Neural progenitor cell (in vitro differentiated cells): ENCODE data around the gene NUDT16. TPM values are rescaled to one million over a fixed set of nuclear protein-coding genes. Genes with fewer than 3 reads are reported as not detected.

Source experiments
- DNase-seq: peaks from one replicate; pipeline ENCODE4 v3.0.0-alpha.2; 2016; ENCODE audit warnings: low spot score
- H2AFZ ChIP-seq: fragments of 200-600 bp; sonication (generic); replicated peaks from 2 replicates; pipeline ENCODE4 v1.6.1; 2016; ENCODE audit warnings: antibody characterized with exemption
- H3F3A ChIP-seq: fragments of 200-600 bp; sonication (generic); 2 replicates; pipeline ENCODE4 v1.6.1; 2016; ENCODE audit warnings: antibody characterized with exemption, low read depth
- H3K27ac ChIP-seq: fragments of 200-600 bp; sonication (generic); 2 replicates; pipeline ENCODE4 v1.5.1; 2016; ENCODE audit warnings: mild to moderate bottlenecking
- H3K27me3 ChIP-seq: fragments of 200-600 bp; sonication (generic); 2 replicates; pipeline ENCODE4 v1.6.1; 2016; ENCODE audit warnings: mild to moderate bottlenecking, moderate library complexity
- H3K36me3 ChIP-seq: fragments of 200-600 bp; sonication (generic); 2 replicates; pipeline ENCODE4 v1.5.1; 2016
- H3K4me1 ChIP-seq: fragments of 200-600 bp; sonication (generic); 2 replicates; pipeline ENCODE4 v1.6.1; 2016; ENCODE audit warnings: mixed run types
- H3K4me2 ChIP-seq: fragments of 200-600 bp; sonication (generic); 2 replicates; pipeline ENCODE4 v1.6.1; 2016
- H3K4me3 ChIP-seq: fragments of 200-600 bp; sonication (generic); 2 replicates; pipeline ENCODE4 v1.5.1; 2016
- H3K79me2 ChIP-seq: fragments of 200-600 bp; sonication (generic); 2 replicates; pipeline ENCODE4 v1.6.1; 2016; ENCODE audit warnings: low read depth
- H3K9ac ChIP-seq: fragments of 200-600 bp; sonication (generic); 2 replicates; pipeline ENCODE4 v1.6.1; 2016
- H3K9me3 ChIP-seq: fragments of 200-600 bp; sonication (generic); 2 replicates; pipeline ENCODE4 v1.5.1; 2016; ENCODE audit warnings: low read depth
- H4K20me1 ChIP-seq: fragments of 200-600 bp; sonication (generic); 2 replicates; pipeline ENCODE4 v1.6.1; 2016; ENCODE audit warnings: low read depth
- H3K27ac Mint-ChIP-seq: 3 replicates; pipeline ENCODE4 v1.8.0; 2021; ENCODE audit warnings: mixed read lengths
- H3K27me3 Mint-ChIP-seq: 2 replicates; pipeline ENCODE4 v1.8.0; 2022; ENCODE audit warnings: low read depth, mild to moderate bottlenecking, inconsistent platforms, moderate library complexity, mixed read lengths; ENCODE audit not compliant: insufficient read depth
- H3K36me3 Mint-ChIP-seq: 3 replicates; pipeline ENCODE4 v1.8.0; 2021; ENCODE audit warnings: mixed read lengths
- H3K4me1 Mint-ChIP-seq: 3 replicates; pipeline ENCODE4 v1.8.0; 2021; ENCODE audit warnings: mixed read lengths
- H3K4me3 Mint-ChIP-seq: 3 replicates; pipeline ENCODE4 v1.8.0; 2021; ENCODE audit warnings: mild to moderate bottlenecking, moderate library complexity, mixed read lengths
- H3K9me3 Mint-ChIP-seq: 3 replicates; pipeline ENCODE4 v1.8.0; 2020; ENCODE audit warnings: mixed read lengths
- CTCF ChIP-seq: fragments of 200-600 bp; sonication (generic); IDR thresholded peaks from 2 replicates; pipeline ENCODE4 v1.5.1; 2017; ENCODE audit warnings: antibody characterized with exemption, mild to moderate bottlenecking
- EZH2 ChIP-seq: fragments of 200-600 bp; sonication (generic); IDR thresholded peaks from 2 replicates; pipeline ENCODE4 v1.6.1; 2017; ENCODE audit warnings: antibody characterized with exemption, mild to moderate bottlenecking, moderate library complexity
- EZH2phosphoT487 ChIP-seq: fragments of 200-600 bp; sonication (generic); IDR thresholded peaks from 2 replicates; pipeline ENCODE4 v1.6.1; 2017; ENCODE audit warnings: antibody characterized with exemption
- total RNA-seq: library from RNA; depleted of rRNA; stranded (reverse); fragments of >200 nt; gene quantifications from 2 replicates; pipeline ENCODE4 v1.2.3, GENCODE V29; 2015; ENCODE audit warnings: low replicate concordance

Gene NUDT16
- total RNA-seq, 1 donor from 2014 or later: 19.1 TPM

- Histone ChIP-seq H3K79me2 (no peaks in the 10 kb centered on the region), H3K36me3 (no peaks in the 10 kb centered on the region), H3K9ac (no peak overlapping the region), H2AFZ (no peak overlapping the region), H3K27me3 (no peaks in the 10 kb centered on the region), H3K4me3 (no peak overlapping the region), H3F3A (no peaks in the 10 kb centered on the region), H4K20me1 (no peaks in the 10 kb centered on the region), H3K4me1 (peaks cover 6% of the 10 kb centered on the region), H3K4me2 (no peak overlapping the region), H3K27ac (no peak overlapping the region), H3K9me3 (no peaks in the 10 kb centered on the region)
- Mint-ChIP-seq H3K27me3 (peaks cover 8% of the 10 kb centered on the region), H3K27ac (no peak overlapping the region), H3K4me1 (peaks cover 3% of the 10 kb centered on the region), H3K4me3 (no peak overlapping the region), H3K9me3 (peaks cover 4% of the 10 kb centered on the region), H3K36me3 (no peaks in the 10 kb centered on the region)
- no peak for DNase-seq
- TF ChIP-seq EZH2: no peak
- no peak for TF ChIP-seq EZH2phosphoT487
- TF ChIP-seq CTCF: no peak
These were observed 50.2 kb downstream of the NUDT16 start for GRCh38 chr3:131431754-131432153.

GRCh38 chr3:131432441-131432840, 50.9 kb downstream of the NUDT16 start:
- Mint-ChIP-seq H3K27ac (no peak overlapping the region), H3K9me3 (peaks cover 4% of the 10 kb centered on the region), H3K4me3 (no peak overlapping the region), H3K27me3 (peaks cover 8% of the 10 kb centered on the region), H3K36me3 (no peaks in the 10 kb centered on the region), H3K4me1 (no peaks in the 10 kb centered on the region)
- no peak overlapping the region for H3K9ac ChIP-seq
- no peaks in the 10 kb centered on the region for H3K27me3 ChIP-seq
- H3K9me3 ChIP-seq: no peaks in the 10 kb centered on the region
- no peak overlapping the region for H2AFZ ChIP-seq
- TF ChIP-seq EZH2: no peak
- no peak for TF ChIP-seq EZH2phosphoT487
- no peak for TF ChIP-seq CTCF
- H3K27ac ChIP-seq: no peak overlapping the region
- no peaks in the 10 kb centered on the region for H3K79me2 ChIP-seq
- no peak overlapping the region for H3K4me3 ChIP-seq
- H3K4me1 ChIP-seq: peaks cover 6% of the 10 kb centered on the region
- no peak overlapping the region for H3K4me2 ChIP-seq
- DNase-seq: no peak
- H4K20me1 ChIP-seq: no peaks in the 10 kb centered on the region
- no peaks in the 10 kb centered on the region for H3F3A ChIP-seq
- H3K36me3 ChIP-seq: no peaks in the 10 kb centered on the region

GRCh38 chr3:131435000-131435399, 53.4 kb downstream of the NUDT16 start:
- DNase-seq: no peak
- Histone ChIP-seq H3K79me2 (no peaks in the 10 kb centered on the region), H3K9me3 (no peaks in the 10 kb centered on the region), H4K20me1 (no peaks in the 10 kb centered on the region), H3K4me1 (peaks cover 6% of the 10 kb centered on the region), H3K36me3 (no peaks in the 10 kb centered on the region), H3F3A (no peaks in the 10 kb centered on the region), H3K9ac (no peak overlapping the region), H3K4me3 (no peak overlapping the region), H3K27me3 (no peaks in the 10 kb centered on the region), H3K27ac (no peak overlapping the region), H2AFZ (no peak overlapping the region), H3K4me2 (no peak overlapping the region)
- Mint-ChIP-seq H3K36me3 (no peaks in the 10 kb centered on the region), H3K9me3 (peaks cover 4% of the 10 kb centered on the region), H3K4me3 (no peak overlapping the region), H3K4me1 (no peaks in the 10 kb centered on the region), H3K27ac (no peak overlapping the region), H3K27me3 (peaks cover 6% of the 10 kb centered on the region)
- TF ChIP-seq CTCF (no peak), EZH2 (no peak), EZH2phosphoT487 (no peak)

Other genes starting within 250 kb of the NUDT16 start
- 148 and 202 TPM in 2 replicates for gene MRPL3, start 121.2 kb downstream of the NUDT16 start, total RNA-seq